NCI-H2227 treated with DMSO at 0.1 percent for 48 hours (cell line): Measurements from ENCODE around the gene CAMK1G.
A peak's percentile ranks its signal among the peaks of the same experiment; 100 is the strongest.

ENCODE experiments used
- DNase-seq: peaks from one replicate; lab custom pipeline; 2025; lab: John Stamatoyannopoulos, UW

CAMK1G gene

DNA sequence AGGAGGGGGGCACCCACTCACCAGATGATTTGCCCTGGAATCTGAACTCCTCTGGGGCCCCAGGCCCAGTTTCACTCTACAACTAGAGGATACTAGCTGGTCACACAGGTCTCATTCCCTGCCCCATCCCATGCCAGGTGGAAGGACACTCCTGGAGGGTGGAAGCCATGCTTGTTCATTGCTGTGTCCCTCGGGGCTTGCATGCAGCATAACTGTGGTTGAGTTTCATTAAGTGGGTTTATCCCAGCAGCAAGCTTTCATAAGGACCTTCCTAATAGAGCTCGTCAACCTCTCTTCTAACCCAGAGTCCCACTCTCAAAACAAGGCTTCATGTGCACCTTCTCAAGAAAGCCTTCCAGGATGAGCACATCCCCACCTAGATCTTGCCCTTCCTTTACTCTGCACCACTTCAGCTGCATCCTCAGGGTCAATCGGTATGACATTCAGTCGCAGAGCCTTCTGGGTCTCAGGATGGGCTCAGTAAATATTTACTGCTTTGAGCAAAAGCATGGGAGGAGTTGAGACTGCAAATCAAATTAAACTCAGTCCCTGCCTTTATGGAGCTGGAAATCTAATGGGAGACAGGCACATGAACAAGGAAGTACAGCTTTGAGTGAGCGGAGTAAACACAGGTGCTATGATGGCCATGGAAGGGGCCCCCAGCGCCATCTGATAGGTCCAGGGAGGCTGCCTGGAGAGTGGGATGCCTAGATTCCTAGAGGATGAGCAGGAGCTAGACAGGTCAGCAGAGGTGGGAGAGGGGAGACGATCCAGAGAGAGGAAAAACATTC lies 36.4 kb downstream of the CAMK1G start:
- no peak for DNase-seq

DNA sequence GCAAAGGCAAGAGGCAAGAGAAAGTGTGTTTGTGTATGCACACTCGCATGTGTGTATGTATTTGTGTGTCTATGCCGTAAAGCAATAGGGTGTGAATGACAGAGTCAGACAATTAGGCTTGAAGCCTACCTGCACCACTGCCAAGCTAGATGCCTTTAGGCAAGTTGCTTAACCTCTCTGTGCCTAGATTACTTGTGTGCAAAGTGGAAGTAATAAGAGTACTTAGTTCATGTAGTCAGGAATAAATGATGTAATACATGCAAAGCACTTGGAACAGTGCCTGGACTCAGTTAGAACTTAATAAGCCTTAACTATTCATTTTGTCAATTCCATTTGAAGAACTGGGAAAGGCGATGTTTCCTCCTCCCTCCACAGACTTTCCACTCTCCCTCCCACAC lies 37.0 kb downstream of the CAMK1G start:
- no peak for DNase-seq

DNA sequence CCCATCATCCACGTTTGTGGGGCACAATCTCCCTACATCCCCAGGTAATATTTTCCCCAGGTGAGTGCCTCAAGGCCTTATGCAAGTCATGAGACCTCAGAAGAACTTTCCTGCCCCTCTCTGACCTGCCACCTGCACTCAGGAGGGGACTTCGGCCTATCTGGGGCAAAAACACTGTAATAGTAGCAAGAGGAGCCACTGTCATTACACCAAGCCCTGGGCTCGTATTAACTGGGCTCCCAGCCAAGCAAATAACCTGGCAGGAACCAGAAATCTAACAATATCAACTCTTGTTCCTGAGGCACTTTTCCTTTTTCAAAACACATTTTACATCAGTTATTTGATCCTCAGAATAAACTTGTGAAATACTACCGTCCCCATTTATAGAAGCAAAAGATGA lies 37.8 kb downstream of the CAMK1G start:
- DNase-seq, result no peak

DNA sequence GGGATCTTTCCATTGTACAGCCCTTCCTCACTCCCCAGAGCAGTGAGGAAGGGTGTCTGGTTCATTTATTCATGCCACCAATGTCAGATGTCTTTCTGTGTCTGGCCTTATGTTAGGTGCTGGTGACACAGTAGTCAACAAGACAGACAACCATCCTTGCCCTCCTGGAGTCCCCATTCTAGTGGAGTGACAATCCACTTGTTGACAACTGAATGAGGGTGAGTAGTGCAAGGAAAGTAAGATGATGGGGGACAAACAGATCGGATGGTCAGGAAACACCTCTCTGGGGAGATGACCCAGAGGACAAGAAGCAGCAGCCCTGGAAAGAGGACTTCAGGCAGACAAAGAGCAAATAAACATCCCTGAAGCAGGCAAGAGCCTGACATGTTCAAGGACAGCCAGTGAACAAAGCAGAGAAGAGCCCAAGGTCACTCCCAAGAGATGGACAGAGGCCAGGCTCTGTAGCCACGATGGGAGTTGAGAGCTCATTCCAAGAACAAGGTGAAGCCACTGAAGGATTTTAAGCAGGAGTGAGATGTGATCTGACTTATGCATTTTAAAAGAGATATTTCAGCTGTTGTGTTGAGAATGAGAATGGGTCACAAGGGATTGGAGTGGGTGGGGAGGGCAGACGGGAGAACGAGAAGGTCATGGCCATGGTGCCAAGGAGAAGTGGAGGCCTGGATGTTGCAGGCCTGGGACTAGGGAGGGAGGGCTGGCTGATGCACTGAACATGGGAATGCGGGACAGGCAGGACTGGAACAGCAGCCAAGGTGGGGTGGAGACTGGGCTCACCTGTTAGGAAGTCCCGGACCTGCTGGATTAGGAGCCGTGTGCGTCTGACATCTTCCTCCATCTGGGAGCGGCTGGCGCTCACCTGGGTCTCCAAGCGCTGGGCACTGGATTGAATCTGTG lies 38.5 kb downstream of the CAMK1G start:
- no peak for DNase-seq

DNA sequence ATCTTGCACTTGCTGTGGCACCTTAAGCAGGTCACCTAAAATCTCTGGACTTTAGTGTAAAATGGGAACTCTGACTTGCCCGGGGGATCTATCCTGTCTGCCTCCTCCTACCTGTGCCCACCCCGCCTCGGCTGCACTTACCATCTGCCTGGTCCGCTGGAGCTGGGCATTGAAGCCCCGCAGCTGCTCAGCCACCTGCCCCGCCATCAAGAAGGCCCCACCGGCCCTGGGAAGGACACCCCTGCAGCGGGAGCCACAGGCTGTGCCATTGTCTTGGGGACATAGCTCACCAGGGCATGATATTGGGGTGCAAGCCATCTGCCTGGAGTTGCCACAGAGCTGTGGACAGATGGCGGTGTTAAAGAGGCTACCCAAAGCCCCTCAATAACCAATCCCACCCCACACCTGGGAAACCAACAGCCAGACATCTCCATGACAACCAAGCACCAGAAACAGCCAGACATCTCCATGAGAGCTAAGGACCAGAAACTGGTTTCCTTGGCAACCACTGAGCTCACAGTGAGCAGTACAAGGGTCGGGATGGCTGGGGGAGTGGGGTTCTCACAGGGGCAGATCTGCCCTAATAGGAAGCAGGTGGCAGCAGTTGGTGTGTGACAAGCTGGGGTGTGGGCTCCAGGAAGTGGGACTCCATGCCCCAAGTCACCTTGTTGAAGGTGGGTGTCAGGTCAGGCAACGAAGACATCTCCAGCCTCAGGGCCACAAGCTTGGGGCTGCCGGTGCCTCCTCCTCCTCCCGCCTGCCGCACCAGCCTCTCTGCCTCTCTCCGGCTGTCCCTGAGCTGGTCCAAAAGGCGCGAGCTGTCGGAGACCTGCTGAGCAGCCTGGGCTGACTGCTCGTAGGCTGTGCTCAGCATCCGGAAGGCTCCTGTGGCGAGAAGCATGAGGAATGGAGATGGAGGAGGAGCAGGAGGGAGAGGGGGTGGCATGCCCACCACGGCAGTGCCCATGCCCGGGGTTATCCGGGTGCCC lies 39.6 kb downstream of the CAMK1G start:
- DNase-seq, result no peak

DNA sequence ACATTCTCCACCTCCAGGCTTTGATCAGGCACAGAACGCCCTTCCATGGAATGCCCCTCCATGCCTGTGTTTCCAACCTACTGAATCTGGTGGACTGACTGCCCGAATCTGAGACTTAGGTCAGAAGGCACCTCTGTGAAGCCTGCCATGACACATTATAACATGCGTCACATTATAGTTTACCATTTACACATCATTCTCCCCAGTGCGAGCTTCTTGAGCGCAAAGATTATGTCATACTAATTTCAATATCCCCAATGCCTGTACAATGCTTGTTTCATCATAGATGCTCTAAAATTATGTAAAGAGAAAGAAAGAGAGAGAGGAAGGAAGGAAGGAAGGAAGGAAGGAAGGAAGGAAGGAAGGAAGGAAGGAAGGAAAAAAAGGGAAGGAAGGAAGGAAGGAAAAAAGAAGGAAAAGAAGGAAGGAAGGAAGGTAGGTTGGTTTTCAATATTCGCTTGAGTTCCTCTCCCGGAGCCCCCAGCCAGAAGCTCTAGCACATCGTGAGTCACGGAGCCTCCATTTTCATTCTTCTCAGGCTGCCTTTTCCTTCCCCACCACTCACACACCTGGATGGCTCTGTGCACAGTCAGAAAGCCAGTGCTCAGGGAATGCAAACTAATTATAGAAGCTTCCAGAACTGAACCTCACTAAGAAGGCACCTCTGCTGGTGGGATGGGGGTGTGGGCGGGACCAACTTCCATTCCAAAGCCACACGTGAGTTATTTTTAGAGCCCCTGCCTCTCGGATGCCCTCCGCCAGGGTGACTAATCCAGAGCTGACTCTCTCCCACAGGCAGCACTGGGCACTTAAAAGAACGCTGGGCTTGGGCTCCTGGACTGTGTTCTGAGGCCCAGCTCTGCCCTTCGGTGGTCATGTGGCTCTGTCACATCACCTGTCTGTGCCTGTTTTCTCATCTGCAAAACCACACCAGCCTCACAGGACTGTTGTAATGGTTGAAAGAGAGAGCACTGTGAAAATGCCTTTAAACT lies 41.3 kb downstream of the CAMK1G start:
- DNase-seq, result no peak

DNA sequence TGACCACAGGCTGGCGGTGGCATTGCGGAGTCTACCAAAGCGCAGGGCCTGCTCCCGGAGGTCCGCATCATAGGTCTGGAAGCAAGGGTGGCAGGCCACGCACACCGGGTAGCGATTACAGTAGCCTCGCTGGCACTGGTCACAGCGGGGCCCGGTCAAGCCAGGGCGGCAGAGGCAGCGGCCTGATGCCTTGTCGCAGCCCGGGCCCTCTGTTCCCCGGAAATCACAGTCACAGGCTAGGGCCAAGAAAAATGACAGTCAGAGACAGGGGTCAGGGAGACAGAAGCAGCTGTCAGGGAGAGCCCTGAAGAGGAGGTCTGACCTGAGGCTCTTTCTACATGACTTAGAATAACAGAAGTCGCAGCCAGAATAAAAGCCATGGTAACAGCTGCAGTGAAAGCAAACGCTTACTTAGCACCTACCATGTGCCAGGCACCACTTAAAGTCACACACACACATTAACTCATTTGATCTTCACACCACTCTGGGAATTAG lies 42.3 kb downstream of the CAMK1G start:
- no peak for DNase-seq

DNA sequence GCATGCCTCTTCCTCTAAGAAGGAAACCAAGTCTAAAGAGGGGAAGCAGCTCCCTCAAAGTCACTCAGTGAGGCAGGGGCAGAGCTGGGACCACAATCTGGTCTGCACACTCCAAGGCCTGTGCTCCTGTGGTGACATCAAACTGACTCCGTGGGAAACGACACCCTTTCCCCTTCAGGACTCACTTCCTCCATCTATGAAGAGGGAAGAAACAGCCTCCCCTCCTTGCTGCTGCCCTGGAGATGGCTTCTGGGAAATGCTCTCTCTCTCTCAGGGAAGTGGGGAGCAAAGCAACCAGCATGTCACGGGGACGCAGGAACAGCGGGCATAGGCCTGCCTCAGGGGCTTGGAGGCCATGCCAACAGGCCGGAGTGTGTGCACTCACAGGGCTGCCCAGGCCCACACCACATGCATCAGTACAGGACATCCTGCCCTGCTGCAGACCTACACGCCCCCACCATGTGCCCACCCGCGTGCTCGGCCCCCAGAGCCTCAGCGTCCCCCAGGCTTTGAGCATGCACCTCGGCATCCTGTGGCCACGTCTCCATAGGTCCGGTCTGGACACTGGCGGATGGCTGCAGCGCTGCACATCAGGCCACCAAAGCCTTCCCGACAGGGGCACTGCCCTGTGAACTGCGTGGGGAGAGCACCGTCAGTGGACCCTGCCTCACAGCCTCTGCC lies 43.0 kb downstream of the CAMK1G start:
- no peak for DNase-seq

DNA sequence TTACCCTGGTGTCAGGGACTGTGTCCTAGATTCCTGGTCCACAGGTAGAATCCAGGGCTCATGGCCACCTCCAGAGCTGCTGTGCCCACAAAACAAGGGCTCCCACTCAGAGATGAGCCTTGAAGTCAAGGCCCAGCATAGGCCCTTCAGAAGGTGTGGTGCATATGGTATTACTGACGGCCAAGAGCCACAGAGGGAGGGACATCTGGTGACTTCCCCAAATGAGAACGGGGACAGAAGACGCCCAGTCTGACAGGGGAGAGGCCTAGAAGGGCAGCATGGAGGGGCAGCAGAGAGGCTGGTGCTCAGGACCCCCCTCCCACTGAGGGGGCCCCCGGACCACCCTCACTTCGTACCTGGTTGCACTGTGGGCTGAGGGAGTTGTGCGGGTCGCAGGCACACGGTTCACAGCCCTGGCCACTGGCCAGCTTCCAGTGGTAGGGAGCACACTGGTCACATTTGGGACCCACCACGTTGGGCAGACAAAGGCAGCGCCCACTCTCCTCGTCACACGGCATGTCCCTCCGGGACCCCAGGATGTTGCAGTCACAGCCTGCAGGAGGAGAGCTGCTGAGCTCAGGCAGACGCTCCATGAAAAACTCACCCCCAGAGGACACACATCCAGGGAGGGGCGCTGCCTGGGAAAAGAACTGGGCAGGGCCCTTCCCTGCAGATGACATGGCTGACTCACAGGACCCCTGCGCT lies 43.7 kb downstream of the CAMK1G start:
- DNase-seq, result no peak

DNA sequence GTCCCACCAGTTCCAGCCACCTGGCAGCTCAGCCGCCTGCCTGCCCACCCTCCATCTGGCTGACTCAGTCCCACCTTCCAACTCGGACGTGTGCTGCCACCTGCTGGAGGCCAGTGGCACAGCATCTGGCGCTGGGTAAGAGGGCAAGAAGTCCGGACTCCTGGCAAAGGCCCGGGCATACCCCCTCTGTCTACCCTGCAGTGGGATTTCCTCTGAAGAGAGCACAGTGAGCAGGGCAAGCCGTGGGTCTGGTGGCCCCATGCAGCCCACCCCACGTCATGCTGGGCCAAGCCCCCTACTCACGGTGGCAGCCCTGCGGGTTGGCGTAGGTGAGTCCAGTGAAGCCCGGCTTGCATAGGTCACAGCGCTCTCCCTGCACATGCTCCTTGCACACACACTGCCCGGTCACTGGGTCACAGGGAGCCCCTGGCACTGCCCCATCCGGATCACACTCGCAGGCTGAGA lies 44.2 kb downstream of the CAMK1G start:
- peak; percentile 65 for DNase-seq

DNA sequence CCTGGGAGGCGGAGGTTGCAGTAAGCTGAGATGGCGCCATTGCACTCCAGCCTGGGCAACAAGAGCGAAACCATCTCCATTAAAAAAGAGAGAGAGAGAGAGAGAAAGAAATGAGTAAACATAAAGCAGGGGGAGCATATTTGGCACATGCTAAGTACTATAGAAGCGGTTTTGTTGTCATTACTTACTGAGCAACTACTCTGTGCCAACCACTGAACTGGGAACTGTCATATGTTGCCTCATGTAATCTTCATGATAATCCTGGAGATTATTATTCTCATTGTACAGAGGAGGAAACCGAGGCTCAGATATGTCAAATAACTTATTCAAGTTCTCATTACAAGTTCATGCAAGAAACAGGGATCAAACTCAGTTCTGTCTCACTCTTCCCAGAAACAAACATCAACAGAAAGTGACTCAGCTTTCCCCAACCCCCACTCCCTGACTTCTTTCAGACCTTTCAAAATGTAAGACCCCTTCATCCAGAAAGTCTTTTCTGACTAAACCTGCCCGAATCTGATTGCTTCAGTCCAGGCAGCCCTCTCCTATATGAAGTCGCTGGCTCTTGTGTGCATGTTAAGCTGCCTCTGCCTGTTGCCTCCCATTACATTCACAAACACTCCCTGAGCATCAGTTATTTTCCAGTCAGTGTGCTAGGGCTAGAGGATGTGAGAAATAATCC lies 45.2 kb downstream of the CAMK1G start:
- DNase-seq, result no peak

DNA sequence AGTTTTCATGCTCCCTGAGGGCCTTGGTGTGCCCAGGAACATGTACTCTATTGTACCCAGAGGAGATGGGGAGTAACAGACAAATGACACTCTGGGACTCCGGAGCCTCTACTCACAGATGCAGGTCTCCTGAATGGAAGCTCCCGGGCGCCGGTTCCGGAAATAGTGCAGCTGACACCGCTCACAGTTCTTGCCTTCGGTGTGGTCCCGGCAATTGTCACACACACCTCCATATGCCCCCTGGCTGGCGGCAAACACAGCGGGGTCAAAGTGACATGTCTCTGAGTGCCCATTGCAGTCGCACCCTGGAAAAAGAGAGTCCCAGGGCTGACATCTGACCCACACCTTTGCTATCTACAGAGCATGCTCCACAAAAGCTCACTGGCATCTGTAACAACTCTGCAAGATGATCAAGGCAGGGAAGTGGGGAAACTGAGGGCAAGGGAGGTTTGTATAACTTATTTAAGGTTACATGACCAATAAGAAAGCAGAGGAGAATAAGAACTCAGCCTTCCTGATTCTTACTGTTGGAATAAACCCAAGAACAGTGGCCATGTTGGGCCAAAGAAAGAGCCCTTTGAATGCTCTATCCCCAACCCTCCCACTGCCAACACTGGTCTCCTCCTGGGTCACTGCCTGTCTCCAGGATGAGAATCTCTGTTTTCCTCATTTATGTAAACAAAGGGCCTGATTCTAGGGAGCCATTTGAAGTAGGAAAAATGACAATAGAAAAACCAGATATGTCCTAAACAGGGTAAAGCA lies 46.3 kb downstream of the CAMK1G start:
- DNase-seq, result no peak

DNA sequence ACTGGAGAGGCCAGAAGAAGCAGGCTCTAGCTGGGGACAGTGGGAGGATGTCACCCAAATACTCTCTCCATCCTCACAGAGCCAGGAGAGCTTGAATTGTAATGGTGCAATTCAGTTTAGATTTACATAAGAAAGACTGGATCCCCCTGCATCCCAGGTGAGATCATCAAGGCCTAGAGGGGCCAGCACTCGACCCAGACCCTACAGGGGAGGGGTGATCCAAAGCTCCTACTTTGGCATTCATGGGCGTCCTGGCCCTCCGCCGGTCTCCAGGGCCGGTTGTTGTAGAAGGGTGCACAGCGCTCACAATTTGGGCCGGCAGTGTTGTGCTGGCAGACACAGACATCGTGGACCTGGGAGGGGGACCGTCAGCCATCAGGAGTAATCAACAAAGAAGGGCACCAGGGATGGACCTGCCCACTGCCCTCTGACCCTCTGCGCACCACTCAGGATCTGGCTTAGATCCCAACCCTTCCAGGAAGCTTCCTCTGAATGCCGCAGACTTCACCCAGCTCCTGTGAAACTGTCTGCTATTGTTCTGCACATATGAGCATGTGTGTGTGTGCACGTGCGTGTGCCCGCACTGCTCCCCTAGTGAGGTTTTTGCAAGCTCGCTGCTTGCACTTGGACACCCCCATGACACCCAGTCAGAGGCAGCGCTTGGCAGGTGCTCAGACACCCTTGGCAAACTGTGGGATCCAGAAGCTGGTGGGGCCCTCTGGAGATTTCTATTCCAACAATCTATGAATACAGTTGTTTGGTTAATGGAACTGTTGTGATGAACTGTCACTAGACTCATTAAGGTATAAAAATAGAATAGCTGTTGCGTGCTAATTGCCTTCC lies 47.1 kb downstream of the CAMK1G start:
- DNase-seq, result no peak

DNA sequence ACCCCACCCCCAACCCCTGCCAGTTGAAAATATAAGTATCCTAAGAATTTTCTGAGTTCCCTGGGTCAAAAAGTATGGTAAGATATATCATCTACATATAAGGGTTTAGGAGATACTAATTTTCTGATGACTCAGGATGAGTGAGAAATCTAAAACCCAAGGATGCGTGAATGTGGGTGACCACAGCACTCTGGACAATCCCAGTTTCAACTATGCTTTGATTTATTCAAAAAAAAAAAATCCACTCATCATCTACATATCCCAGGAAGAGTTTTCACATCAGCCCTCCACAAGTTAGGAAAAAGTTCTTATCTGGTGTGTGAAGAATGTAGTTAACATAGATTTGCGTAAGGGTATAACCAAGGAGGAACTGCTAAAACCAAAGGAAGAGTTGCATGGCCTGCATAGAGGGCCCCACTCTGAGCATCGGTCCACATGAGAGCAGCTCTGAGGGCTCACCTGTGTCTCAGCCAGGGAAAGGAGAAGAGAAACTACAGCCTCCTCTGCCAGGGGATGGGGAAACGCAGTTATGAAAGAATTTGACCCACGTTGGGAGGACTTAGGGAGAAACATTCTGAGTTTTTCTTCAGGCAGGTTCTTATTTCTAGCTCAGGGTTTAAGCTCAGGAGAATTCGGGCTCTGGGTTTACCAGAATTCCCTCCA lies 50.0 kb downstream of the CAMK1G start:
- no peak for DNase-seq

DNA sequence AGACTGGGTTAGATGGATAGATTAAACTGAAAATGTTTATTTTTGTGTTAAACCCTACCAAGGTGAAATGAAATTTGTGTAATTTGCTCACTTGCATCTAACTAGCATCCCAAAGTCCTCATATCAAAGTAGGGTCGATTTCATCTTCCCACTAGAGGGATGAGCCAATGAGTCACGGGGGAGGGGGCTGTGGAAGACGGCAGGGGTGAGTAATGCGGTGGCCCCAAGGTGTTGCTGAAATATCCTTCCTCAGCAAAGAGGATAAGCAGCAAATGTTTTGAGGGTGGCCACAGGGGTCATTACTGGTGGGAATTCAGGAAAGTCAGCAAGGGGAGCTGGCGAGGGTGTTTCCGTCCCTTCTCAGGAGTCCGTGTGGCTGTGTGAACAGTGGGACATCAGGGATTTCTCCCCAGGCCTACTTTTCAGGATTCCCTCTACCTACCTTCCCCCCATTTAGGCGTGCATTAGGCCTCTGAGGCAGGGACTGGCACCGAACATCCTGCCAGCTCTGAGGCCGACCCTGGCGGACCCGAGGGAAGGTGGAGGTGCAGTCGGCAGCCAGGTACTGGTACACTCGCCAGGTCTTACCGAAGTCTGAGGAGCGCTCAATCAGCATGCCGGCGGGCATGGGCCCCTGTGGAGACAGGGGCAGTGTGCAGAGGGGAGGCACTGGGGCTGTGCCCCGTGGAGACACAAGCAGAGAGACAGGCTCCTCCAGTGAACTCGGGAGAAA lies 50.7 kb downstream of the CAMK1G start:
- no peak for DNase-seq

DNA sequence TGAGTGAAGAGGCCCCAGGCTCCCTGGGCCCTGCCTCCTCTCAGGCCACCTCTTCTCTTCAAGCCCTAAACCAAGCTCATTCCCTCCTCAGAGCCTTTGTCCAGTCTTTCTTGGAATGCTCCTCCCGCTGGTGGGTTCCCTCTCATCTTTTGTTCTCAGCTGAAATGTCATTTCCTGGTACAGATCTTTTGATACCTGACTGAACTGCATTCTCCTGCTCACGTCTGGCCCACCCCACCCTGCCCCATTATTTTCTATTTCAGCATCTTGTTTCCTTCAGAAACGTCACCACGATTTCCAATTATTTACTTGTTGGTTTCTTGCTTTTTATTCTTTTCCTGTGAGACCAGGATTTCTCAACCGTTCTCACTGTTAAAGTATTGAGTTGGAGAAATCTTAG lies 52.3 kb downstream of the CAMK1G start:
- DNase-seq, result no peak
